ENCODE data around the gene SLCO1C1. TPM values are rescaled to one million over a fixed set of nuclear protein-coding genes. Genes with fewer than 3 reads are reported as not detected.
"Not testable (repeated sequence)": the region's sequence is repeated elsewhere in the genome, so short reads cannot be mapped to it uniquely, and the experiment has no call there.

SLCO1C1 gene
- total and polyA plus RNA-seq, 2 of the 4 experiments (the other 2 are of a cell fraction), result not detected

GRCh38 chr12:20783796-20784357 lies 88.7 kb downstream of the SLCO1C1 start:
- H4K5ac ChIP-seq (ENCODE audit: low read depth, low read length); H2BK15ac ChIP-seq (ENCODE audit: low read depth, low read length); dilution Hi-C loops (cut with HindIII; ENCODE audit: low sequenced_read_pairs, unreplicated experiment); H4K20me1 ChIP-seq (ENCODE audit: insufficient read depth, low read length); H4K91ac ChIP-seq (ENCODE audit: insufficient read depth, low read depth, low read length); H3K27ac ChIP-seq (ENCODE audit: insufficient read depth, low read length); H3K4me3 ChIP-seq (ENCODE audit: insufficient read depth, low read depth, low read length); H3K56ac ChIP-seq (ENCODE audit: extremely low read depth, insufficient read depth, low read length); H2AK9ac ChIP-seq (replicated peaks; ENCODE audit: low read depth, low read length, poor library complexity); H4K8ac ChIP-seq (ENCODE audit: low read depth in 2 of 2, low read length in 2 of 2); H3K4ac ChIP-seq (ENCODE audit: low read depth, low read length); H3K9me1 ChIP-seq (ENCODE audit: insufficient read depth, low read length); intact Hi-C loops (cut with micrococcal nuclease); H3K79me1 ChIP-seq (ENCODE audit: low read depth in 1 of 2, low read length in 2 of 2); H3K14ac ChIP-seq (replicated peaks; ENCODE audit: low read depth, low read length); DNase-seq; H2BK20ac ChIP-seq (ENCODE audit: low read depth, low read length); H3K9ac ChIP-seq (ENCODE audit: low read depth, low read length); H2AFZ ChIP-seq (replicated peaks; ENCODE audit: low read length, poor library complexity); H2AK5ac ChIP-seq (ENCODE audit: low read depth, low read length); POLR2A ChIA-PET (ENCODE audit: unreplicated experiment); H3K9me3 ChIP-seq (ENCODE audit: control insufficient read depth, insufficient read depth, low read length); H2BK120ac ChIP-seq (ENCODE audit: low read depth, low read length); H3K4me1 ChIP-seq (ENCODE audit: control insufficient read depth, insufficient read depth, low read length); in situ Hi-C loops (cut with MboI; ENCODE audit: low sequenced_read_pairs); H2BK5ac ChIP-seq (ENCODE audit: low read depth, low read length, poor library complexity, severe bottlenecking); ATAC-seq (ENCODE audit: low read depth); H3K36me3 ChIP-seq (ENCODE audit: control insufficient read depth, insufficient read depth, low read length); H3K18ac ChIP-seq (ENCODE audit: low read depth, low read length); H3K23ac ChIP-seq (ENCODE audit: low read depth, low read length); BruUV-seq (replicated peaks); H3K4me2 ChIP-seq (ENCODE audit: low read depth, low read length); H3K27me3 ChIP-seq (ENCODE audit: control insufficient read depth, insufficient read depth, low read length); CTCF ChIA-PET: not testable (repeated sequence)
- no CpG with 5 or more reads among the region's 13 CpGs for WGBS, 2 experiments (ENCODE audit: extremely low coverage in 2 of 2, insufficient read length in 1 of 2)

Measured in IMR-90 (cell line).